Measurements from ENCODE around the gene RANGRF.

- TF ChIP-seq EZH2 (optimal IDR thresholded peaks at IDR 0.05; ENCODE audit: low read depth, low read length) (no peak), CTCF (IDR thresholded peaks at IDR 0.05; ENCODE audit: low read length) (no peak), EZH2phosphoT487 (IDR thresholded peaks at IDR 0.05; ENCODE audit: low read length) (no peak)
Observed at GRCh38 chr17:8283356-8283755, 5.1 kb upstream of the RANGRF start.
